DOHH2 (cell line): ENCODE results near the gene PACS2.

Experiments used
- EZH2phosphoT487 ChIP-seq: fragments of 200-600 bp; sonication (generic); IDR thresholded peaks from 2 replicates; pipeline ENCODE4 v1.6.1; 2017; ENCODE audit warnings: borderline replicate concordance, mild to moderate bottlenecking, antibody characterized with exemption, low read length, moderate library complexity, mixed read lengths
- TF ChIP-seq, protein P1 (sequence below): fragments of 200-600 bp; sonication (generic); IDR thresholded peaks from one replicate; pipeline ENCODE4 v1.5.1; 2014; ENCODE audit warnings: antibody characterized with exemption, mild to moderate bottlenecking, low read depth, low read length; ENCODE audit not compliant: poor library complexity, severe bottlenecking

DNA sequence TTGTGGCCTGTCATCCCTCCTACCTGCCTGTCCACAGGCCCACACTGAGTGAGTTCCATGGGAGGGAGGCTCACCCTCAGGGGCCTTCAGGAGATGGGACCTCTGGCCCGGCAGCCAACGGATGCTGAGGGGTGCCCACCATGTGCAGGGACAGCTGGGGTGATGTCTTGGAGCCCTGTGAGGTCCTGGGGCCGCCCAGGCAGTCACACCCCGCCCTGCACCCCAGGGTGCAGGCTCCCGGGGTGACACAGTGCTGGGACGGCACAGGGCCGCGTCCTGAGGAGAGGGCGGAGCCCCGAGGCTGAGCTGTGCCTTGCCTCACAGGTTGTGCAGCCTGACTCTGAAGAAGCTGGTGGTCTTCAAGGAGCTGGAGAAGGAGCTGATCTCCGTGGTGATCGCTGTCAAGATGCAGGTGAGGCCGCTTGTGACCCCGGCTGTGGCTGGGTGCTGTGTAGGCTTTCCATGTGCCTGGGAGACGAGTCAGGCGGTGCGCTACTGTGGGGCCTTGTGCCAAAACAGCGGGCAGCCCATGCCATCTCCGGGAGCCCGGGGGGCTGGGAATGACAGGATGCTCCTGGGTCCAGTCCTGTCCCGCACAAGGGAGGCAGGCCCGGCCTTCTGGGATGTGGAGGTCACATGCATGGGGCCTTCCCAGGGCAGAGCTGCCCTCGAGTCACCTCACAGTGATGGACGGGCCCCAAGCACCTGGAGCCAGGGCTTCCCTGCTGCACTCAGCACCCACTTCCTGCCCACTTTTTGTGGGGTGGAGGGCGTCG lies 33.8 kb downstream of the PACS2 start:
- TF ChIP-seq, protein P1, sequence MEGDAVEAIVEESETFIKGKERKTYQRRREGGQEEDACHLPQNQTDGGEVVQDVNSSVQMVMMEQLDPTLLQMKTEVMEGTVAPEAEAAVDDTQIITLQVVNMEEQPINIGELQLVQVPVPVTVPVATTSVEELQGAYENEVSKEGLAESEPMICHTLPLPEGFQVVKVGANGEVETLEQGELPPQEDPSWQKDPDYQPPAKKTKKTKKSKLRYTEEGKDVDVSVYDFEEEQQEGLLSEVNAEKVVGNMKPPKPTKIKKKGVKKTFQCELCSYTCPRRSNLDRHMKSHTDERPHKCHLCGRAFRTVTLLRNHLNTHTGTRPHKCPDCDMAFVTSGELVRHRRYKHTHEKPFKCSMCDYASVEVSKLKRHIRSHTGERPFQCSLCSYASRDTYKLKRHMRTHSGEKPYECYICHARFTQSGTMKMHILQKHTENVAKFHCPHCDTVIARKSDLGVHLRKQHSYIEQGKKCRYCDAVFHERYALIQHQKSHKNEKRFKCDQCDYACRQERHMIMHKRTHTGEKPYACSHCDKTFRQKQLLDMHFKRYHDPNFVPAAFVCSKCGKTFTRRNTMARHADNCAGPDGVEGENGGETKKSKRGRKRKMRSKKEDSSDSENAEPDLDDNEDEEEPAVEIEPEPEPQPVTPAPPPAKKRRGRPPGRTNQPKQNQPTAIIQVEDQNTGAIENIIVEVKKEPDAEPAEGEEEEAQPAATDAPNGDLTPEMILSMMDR, result no peak
- no peak for TF ChIP-seq EZH2phosphoT487
